KMS-11 (cell line): ENCODE measurements around the gene ZNF19.

ENCODE experiments used
- H2AFZ ChIP-seq: fragments of 200-600 bp; sonication (generic); 2 replicates; pipeline ENCODE4 v1.6.1; 2016; ENCODE audit warnings: antibody characterized with exemption, mixed run types, low read depth
- H3K27ac ChIP-seq: fragments of 200-600 bp; sonication (generic); 2 replicates; pipeline ENCODE4 v1.6.1; 2016; ENCODE audit warnings: mild to moderate bottlenecking, mixed run types
- H3K27me3 ChIP-seq: fragments of 200-600 bp; sonication (generic); 2 replicates; pipeline ENCODE4 v1.6.1; 2017; ENCODE audit warnings: mild to moderate bottlenecking, low read depth, mixed run types, moderate library complexity; ENCODE audit not compliant: insufficient read depth
- H3K36me3 ChIP-seq: fragments of 200-600 bp; sonication (generic); 2 replicates; pipeline ENCODE4 v1.6.1; 2017; ENCODE audit warnings: mild to moderate bottlenecking, mixed run types; ENCODE audit not compliant: insufficient read depth
- H3K4me1 ChIP-seq: fragments of 200-600 bp; sonication (generic); 2 replicates; pipeline ENCODE4 v1.6.1; 2016; ENCODE audit warnings: mild to moderate bottlenecking, low read depth, mixed run types; ENCODE audit not compliant: poor library complexity, severe bottlenecking
- H3K4me2 ChIP-seq: fragments of 200-600 bp; sonication (generic); 2 replicates; pipeline ENCODE4 v1.7.0; 2016; ENCODE audit warnings: mild to moderate bottlenecking, mixed run types
- H3K4me3 ChIP-seq: fragments of 200-600 bp; sonication (generic); IDR thresholded peaks from 2 replicates; pipeline ENCODE4 v1.6.1; 2017; ENCODE audit warnings: low read depth, low read length, mixed read lengths; ENCODE audit not compliant: insufficient read depth
- H3K79me2 ChIP-seq: fragments of 200-600 bp; sonication (generic); 2 replicates; pipeline ENCODE4 v1.6.1; 2016; ENCODE audit warnings: low read depth, mixed run types; ENCODE audit not compliant: insufficient read depth
- H3K9ac ChIP-seq: fragments of 200-600 bp; sonication (generic); 2 replicates; pipeline ENCODE4 v1.6.1; 2016; ENCODE audit warnings: mild to moderate bottlenecking, mixed run types
- H4K20me1 ChIP-seq: fragments of 200-600 bp; sonication (generic); 2 replicates; pipeline ENCODE4 v1.6.1; 2016; ENCODE audit warnings: mild to moderate bottlenecking, mixed run types; ENCODE audit not compliant: insufficient read depth
- TF ChIP-seq, protein P1 (sequence below): fragments of 200-600 bp; sonication (generic); conservative IDR thresholded peaks from 2 replicates; pipeline ENCODE4 v1.6.1; 2017; ENCODE audit warnings: low read depth, mild to moderate bottlenecking, antibody characterized with exemption, low read length, moderate library complexity, mixed read lengths

The ZNF19 gene

DNA sequence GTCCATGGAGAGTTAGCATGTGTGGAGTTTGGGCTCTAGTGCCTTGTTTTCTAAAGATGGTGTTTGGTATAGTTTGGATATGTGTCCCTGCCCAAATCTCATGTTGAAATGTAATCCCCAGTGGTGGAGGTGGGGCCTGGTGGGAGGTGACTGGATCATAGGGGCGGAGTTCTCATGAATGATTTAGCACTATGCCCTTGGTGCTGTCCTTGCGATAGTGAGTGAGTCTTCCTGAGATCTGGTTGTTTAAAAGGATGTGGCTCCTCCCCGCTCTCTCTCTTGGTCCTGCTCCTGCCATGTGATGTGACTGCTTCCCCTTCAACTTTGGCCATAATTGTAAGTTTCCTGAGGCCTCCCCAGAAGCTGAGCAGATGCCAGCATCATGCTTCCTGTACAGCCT is 8.9 kb upstream of the ZNF19 start:
- Histone ChIP-seq H3K27ac (no peak overlapping the region), H4K20me1 (no peaks in the 10 kb centered on the region), H3K36me3 (no peaks in the 10 kb centered on the region), H2AFZ (no peak overlapping the region), H3K9ac (no peak overlapping the region), H3K4me1 (no peaks in the 10 kb centered on the region), H3K79me2 (no peaks in the 10 kb centered on the region), H3K27me3 (no peaks in the 10 kb centered on the region), H3K4me2 (no peak overlapping the region), H3K4me3 (no peak overlapping the region)
- TF ChIP-seq, protein P1, sequence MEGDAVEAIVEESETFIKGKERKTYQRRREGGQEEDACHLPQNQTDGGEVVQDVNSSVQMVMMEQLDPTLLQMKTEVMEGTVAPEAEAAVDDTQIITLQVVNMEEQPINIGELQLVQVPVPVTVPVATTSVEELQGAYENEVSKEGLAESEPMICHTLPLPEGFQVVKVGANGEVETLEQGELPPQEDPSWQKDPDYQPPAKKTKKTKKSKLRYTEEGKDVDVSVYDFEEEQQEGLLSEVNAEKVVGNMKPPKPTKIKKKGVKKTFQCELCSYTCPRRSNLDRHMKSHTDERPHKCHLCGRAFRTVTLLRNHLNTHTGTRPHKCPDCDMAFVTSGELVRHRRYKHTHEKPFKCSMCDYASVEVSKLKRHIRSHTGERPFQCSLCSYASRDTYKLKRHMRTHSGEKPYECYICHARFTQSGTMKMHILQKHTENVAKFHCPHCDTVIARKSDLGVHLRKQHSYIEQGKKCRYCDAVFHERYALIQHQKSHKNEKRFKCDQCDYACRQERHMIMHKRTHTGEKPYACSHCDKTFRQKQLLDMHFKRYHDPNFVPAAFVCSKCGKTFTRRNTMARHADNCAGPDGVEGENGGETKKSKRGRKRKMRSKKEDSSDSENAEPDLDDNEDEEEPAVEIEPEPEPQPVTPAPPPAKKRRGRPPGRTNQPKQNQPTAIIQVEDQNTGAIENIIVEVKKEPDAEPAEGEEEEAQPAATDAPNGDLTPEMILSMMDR: no peak

DNA sequence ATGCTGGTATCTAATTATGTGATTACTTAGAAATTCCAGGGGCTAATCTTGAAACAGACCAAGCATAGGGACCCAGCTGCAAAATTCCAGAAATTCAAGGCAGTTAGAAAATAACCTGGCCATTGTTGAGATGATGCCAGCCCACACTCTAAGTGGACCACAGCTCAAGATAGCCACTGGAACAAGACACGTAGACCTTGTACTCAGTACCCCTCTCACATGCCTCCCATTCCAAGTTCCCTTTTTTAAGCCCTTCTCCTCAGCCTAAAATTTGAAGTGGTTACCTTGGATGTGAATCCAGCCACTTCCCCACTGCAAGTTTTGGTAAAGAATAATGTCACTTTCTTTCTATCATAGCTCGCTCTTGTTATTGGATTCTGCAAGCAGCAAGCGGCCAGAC is 4.1 kb upstream of the ZNF19 start:
- no peaks in the 10 kb centered on the region for H4K20me1 ChIP-seq
- H3K27me3 ChIP-seq: no peaks in the 10 kb centered on the region

DNA sequence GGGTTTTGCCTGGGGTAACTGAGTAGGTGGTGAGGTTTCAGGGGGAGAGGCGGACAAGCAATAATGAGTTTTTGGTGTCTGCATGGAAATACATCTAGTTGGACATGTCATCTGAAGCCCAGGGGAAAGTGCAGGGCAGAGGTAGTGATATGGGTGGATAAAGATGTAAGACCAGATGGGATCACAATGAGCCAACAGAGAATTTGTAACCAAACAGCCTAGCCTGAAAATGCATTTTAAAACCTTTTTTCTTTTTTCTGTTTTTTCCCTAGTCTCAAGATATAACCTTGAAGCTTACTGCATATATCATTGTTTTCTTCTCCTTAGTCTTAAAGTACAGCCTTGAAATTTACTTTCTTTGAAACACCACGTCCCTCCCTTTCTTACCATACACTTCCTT is 3.7 kb upstream of the ZNF19 start:
- no peak overlapping the region for H3K4me2 ChIP-seq
- H3K36me3 ChIP-seq: no peaks in the 10 kb centered on the region
- TF ChIP-seq, protein P1: no peak
- no peaks in the 10 kb centered on the region for H3K79me2 ChIP-seq
- no peaks in the 10 kb centered on the region for H3K4me1 ChIP-seq
- no peaks in the 10 kb centered on the region for H4K20me1 ChIP-seq
- no peak overlapping the region for H3K27ac ChIP-seq
- H2AFZ ChIP-seq: no peak overlapping the region
- H3K27me3 ChIP-seq: no peaks in the 10 kb centered on the region
- H3K9ac ChIP-seq: no peak overlapping the region
- no peak overlapping the region for H3K4me3 ChIP-seq

More for the DNA sequence above, 4.1 kb upstream of the ZNF19 start:
- Histone ChIP-seq H3K27ac (no peak overlapping the region), H3K4me1 (no peaks in the 10 kb centered on the region), H3K4me2 (no peak overlapping the region), H3K4me3 (no peak overlapping the region), H2AFZ (no peak overlapping the region), H3K79me2 (no peaks in the 10 kb centered on the region), H3K36me3 (no peaks in the 10 kb centered on the region), H3K9ac (no peak overlapping the region)
- TF ChIP-seq, protein P1: no peak

DNA sequence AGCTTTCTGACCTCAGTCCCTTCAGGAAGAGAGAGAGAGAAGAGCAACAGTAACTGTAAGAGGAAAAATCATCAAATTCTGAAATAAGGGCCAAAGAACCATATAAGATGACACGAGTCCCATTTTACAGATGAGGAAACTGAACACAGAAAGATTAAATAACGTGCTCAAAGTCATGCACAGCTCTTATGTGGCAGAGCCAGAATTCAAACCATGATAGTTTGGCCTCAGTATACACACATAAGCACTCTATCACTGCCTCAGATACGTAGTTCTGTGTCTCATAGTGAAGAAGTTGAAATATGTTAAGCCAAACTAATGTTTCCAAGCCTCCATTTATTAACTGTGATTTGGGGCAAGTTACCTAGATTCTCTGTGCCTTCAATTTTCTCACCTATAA is 1.9 kb upstream of the ZNF19 start:
- Histone ChIP-seq H3K9ac (no peak overlapping the region), H3K27me3 (no peaks in the 10 kb centered on the region), H3K4me3 (no peak overlapping the region), H3K4me2 (no peak overlapping the region), H3K27ac (no peak overlapping the region), H3K4me1 (no peaks in the 10 kb centered on the region), H3K79me2 (no peaks in the 10 kb centered on the region), H4K20me1 (no peaks in the 10 kb centered on the region), H2AFZ (no peak overlapping the region), H3K36me3 (no peaks in the 10 kb centered on the region)
- TF ChIP-seq, protein P1: no peak

DNA sequence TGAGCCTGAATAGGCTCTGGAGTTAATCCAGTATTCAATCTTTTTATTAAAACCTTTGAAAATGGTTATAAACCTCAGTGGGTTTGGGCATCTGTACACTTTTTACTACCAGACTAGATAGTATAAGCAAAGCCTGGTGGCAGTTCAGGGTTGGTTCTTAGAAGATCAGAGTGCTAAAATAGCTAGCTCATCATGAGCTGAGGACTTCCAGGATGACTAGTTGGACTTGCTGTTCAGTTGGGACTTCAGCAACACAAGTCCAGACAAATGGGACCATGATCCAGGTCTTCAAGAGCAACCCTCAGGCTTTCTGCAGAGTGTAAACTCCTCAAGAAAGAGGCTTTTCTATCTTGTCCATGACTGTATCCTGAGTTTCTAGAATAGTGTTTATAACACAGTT is 1.2 kb upstream of the ZNF19 start:
- H4K20me1 ChIP-seq: no peaks in the 10 kb centered on the region
- no peak overlapping the region for H3K27ac ChIP-seq
- no peaks in the 10 kb centered on the region for H3K79me2 ChIP-seq
- TF ChIP-seq, protein P1: no peak
- H3K4me2 ChIP-seq: no peak overlapping the region
- no peak overlapping the region for H2AFZ ChIP-seq
- no peak overlapping the region for H3K4me3 ChIP-seq
- no peaks in the 10 kb centered on the region for H3K4me1 ChIP-seq
- no peak overlapping the region for H3K9ac ChIP-seq
- no peaks in the 10 kb centered on the region for H3K36me3 ChIP-seq
- no peaks in the 10 kb centered on the region for H3K27me3 ChIP-seq
